Endodermal cell (in vitro differentiated cells): ENCODE measurements around the gene CDH13. TPM values are rescaled to one million over a fixed set of nuclear protein-coding genes. Genes with fewer than 3 reads are reported as not detected.

ENCODE experiments used
- DNase-seq: peaks from one replicate; pipeline ENCODE4 v3.0.0-alpha.2; 2017
- H3K27ac ChIP-seq: 2 replicates; pipeline ENCODE4 v1.5.1; 2013; ENCODE audit warnings: mild to moderate bottlenecking, low read depth, low read length, moderate library complexity
- H3K27me3 ChIP-seq: 2 replicates; pipeline ENCODE4 v1.6.1; 2013; ENCODE audit warnings: mild to moderate bottlenecking, low read length, moderate library complexity; ENCODE audit not compliant: insufficient read depth, control insufficient read depth, poor library complexity, severe bottlenecking
- H3K36me3 ChIP-seq: 2 replicates; pipeline ENCODE4 v1.7.0; 2013; ENCODE audit warnings: mild to moderate bottlenecking, low read length, moderate library complexity; ENCODE audit not compliant: control insufficient read depth, insufficient read depth
- H3K4me1 ChIP-seq: one replicate; pipeline ENCODE4 v1.7.0; 2013; ENCODE audit warnings: low read length; ENCODE audit not compliant: control insufficient read depth, insufficient read depth
- H3K4me3 ChIP-seq: 2 replicates; pipeline ENCODE4 v1.5.1; 2013; ENCODE audit warnings: mild to moderate bottlenecking, low read length, moderate library complexity
- H3K9ac ChIP-seq: 2 replicates; pipeline ENCODE4 v1.6.1; 2013; ENCODE audit warnings: mild to moderate bottlenecking, low read length, moderate library complexity; ENCODE audit not compliant: poor library complexity, severe bottlenecking; ENCODE audit errors: extremely low read depth
- H3K9me3 ChIP-seq: 2 replicates; pipeline ENCODE4 v1.6.1; 2013; ENCODE audit warnings: mild to moderate bottlenecking, low read length, moderate library complexity; ENCODE audit not compliant: control insufficient read depth
- H3K27ac Mint-ChIP-seq: 2 replicates; pipeline ENCODE4 v1.8.0; 2020; ENCODE audit warnings: mixed read lengths
- H3K27me3 Mint-ChIP-seq: 2 replicates; pipeline ENCODE4 v1.8.0; 2021; ENCODE audit warnings: mild to moderate bottlenecking, mixed read lengths; ENCODE audit not compliant: insufficient read depth
- H3K36me3 Mint-ChIP-seq: 2 replicates; pipeline ENCODE4 v1.8.0; 2020; ENCODE audit warnings: low read depth, mixed read lengths
- H3K4me1 Mint-ChIP-seq: 2 replicates; pipeline ENCODE4 v1.8.0; 2020; ENCODE audit warnings: mixed read lengths
- H3K4me3 Mint-ChIP-seq: 2 replicates; pipeline ENCODE4 v1.8.0; 2020; ENCODE audit warnings: mild to moderate bottlenecking, moderate library complexity, mixed read lengths
- H3K9me3 Mint-ChIP-seq: 2 replicates; pipeline ENCODE4 v1.8.0; 2020; ENCODE audit warnings: mild to moderate bottlenecking, mixed read lengths
- WGBS, 2 experiments: methylation state at CpG; one replicate each; pipeline versions ENCODE4 v1.1.5 to v1.1.7; 2013; ENCODE audit warnings: missing lambda C conversion rate in 2 of 2, mixed read lengths in 1 of 2; ENCODE audit not compliant: insufficient coverage in 1 of 2, insufficient read length in 1 of 2; 5-methylcytosine and 5-hydroxymethylcytosine counted together
- total RNA-seq, 2 donors: library from RNA; stranded (reverse); fragmentation: NEBNext Ultra II Directional in 1 of 2; extraction: Animal tissue kit (Norgen Biotek cat#: 25700) in 1 of 2; gene quantifications; 2 replicates in 1 of 2; 3 replicates in 1 of 2; pipeline ENCODE4 v1.2.1, GENCODE V29; 2021
- TF ChIP-seq, protein P1 (sequence below): fragments of 200-600 bp; sonication (generic); conservative IDR thresholded peaks from 2 replicates; pipeline ENCODE4 v1.5.0; 2021; ENCODE audit warnings: antibody characterized with exemption, mild to moderate bottlenecking

The CDH13 gene
- total RNA-seq, 2 donors from 2014 or later: 0.86 to 1.8 TPM

DNA sequence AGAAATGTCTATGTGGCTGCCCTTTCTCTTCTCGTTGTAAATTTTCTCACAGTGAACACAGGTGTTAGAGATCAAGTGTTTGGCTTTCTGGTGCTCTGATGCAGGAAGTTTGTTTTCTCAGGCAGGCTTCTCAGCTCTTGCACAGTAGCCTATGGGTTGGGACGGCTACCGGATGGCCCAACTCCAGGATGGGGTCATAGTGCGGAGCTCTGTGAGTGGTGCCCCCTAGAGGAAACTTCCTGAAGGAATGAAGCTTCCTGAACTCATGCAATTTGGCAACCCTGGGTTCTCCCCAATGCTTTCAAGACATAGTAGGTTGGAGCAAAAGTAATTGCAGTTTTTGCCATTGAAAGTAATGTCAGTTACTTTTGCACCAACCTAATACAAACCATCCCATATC, 773.5 kb downstream of the CDH13 start:
- 83 to 87% methylated on average over 1 to 4 of the region's 4 CpGs for WGBS, 2 experiments
- no peaks in the 10 kb centered on the region for H3K36me3 Mint-ChIP-seq
- TF ChIP-seq, protein P1, sequence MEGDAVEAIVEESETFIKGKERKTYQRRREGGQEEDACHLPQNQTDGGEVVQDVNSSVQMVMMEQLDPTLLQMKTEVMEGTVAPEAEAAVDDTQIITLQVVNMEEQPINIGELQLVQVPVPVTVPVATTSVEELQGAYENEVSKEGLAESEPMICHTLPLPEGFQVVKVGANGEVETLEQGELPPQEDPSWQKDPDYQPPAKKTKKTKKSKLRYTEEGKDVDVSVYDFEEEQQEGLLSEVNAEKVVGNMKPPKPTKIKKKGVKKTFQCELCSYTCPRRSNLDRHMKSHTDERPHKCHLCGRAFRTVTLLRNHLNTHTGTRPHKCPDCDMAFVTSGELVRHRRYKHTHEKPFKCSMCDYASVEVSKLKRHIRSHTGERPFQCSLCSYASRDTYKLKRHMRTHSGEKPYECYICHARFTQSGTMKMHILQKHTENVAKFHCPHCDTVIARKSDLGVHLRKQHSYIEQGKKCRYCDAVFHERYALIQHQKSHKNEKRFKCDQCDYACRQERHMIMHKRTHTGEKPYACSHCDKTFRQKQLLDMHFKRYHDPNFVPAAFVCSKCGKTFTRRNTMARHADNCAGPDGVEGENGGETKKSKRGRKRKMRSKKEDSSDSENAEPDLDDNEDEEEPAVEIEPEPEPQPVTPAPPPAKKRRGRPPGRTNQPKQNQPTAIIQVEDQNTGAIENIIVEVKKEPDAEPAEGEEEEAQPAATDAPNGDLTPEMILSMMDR: peak; percentile 77

DNA sequence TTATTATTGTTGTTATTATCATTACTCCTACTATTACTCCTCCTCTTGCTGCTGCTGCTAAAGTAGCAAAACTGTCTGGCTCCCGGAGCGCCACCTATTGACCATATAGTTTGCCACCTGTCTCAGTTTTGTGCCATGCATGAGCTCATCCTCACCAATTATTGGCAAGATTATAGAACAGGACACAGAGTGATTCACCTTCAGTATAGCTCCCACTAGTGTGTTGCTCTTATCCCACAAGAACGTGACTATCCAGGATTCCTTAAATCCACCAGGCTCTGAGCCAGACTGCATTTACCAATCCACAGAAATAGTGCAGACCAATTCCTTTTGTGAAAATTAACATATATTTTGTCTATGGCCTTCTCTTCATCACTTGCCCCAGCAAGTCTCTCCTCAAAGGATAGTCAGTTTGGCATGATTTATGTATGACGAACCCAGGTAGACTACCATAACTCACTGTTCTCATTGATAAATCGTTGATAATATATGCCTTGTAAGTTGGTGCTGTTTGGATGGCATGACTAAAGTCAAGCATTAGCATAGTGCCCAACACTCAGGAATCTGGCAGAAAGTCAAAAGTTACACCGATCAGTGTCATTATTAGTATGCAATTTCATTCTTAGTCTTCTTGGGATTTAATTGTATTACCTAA, 775.5 kb downstream of the CDH13 start:
- Mint-ChIP-seq H3K36me3 (no peaks in the 10 kb centered on the region), H3K27me3 (peaks cover 4% of the 10 kb centered on the region), H3K4me3 (no peak overlapping the region), H3K4me1 (peaks cover 10% of the 10 kb centered on the region), H3K27ac (no peak overlapping the region), H3K9me3 (no peaks in the 10 kb centered on the region)
- no peak overlapping the region for H3K9ac ChIP-seq
- WGBS, 2 experiments: 92 to 94% methylated on average over 2 to 6 of the region's 6 CpGs
- peaks cover 3% of the 10 kb centered on the region for H3K4me1 ChIP-seq
- H3K4me3 ChIP-seq: no peak overlapping the region
- H3K36me3 ChIP-seq: no peaks in the 10 kb centered on the region
- no peaks in the 10 kb centered on the region for H3K27me3 ChIP-seq
- DNase-seq: peak; percentile 58
- H3K9me3 ChIP-seq: no peaks in the 10 kb centered on the region
- H3K27ac ChIP-seq: no peak overlapping the region
- TF ChIP-seq, protein P1: peak; percentile 66

More for the DNA sequence above, 773.5 kb downstream of the CDH13 start:
- Mint-ChIP-seq H3K27me3 (peaks cover 14% of the 10 kb centered on the region), H3K4me3 (no peak overlapping the region), H3K9me3 (no peaks in the 10 kb centered on the region), H3K4me1 (peaks cover 9% of the 10 kb centered on the region), H3K27ac (no peak overlapping the region)
- Histone ChIP-seq H3K4me3 (no peak overlapping the region), H3K36me3 (no peaks in the 10 kb centered on the region), H3K4me1 (peaks cover 3% of the 10 kb centered on the region), H3K9me3 (no peaks in the 10 kb centered on the region), H3K9ac (no peak overlapping the region), H3K27ac (no peak overlapping the region), H3K27me3 (no peaks in the 10 kb centered on the region)
- peak; percentile 84 for DNase-seq

DNA sequence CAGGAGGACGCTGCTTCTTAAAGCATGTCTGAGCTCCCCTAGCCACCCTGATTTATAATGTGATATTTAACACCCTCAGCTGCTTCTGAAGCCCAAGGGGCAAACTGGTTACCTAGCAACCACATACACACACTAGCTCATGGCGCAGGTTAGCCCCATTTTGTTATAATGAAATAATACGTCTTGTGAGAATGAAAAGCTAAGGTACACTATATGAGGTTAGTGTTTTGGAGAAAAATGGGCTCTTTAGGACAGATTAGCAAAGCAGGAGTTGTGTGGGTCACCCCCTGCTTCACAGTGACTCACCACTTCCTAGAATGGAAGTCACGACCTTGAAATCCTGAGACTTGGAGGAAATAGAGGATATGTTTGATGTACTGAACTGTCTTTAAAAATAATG, 776.2 kb downstream of the CDH13 start:
- Histone ChIP-seq H3K9ac (no peak overlapping the region), H3K27ac (no peak overlapping the region)

More for the DNA sequence above, 776.2 kb downstream of the CDH13 start:
- H3K27me3 ChIP-seq: no peaks in the 10 kb centered on the region
- peaks cover 3% of the 10 kb centered on the region for H3K4me1 ChIP-seq
- WGBS, 2 experiments: 87 to 100% methylated on average over 1 to 4 of the region's 4 CpGs
- Mint-ChIP-seq H3K4me3 (no peak overlapping the region), H3K36me3 (no peaks in the 10 kb centered on the region), H3K9me3 (no peaks in the 10 kb centered on the region), H3K27ac (no peak overlapping the region), H3K4me1 (peaks cover 10% of the 10 kb centered on the region), H3K27me3 (no peaks in the 10 kb centered on the region)
- H3K4me3 ChIP-seq: no peak overlapping the region
- no peak for DNase-seq
- TF ChIP-seq, protein P1: no peak
- no peaks in the 10 kb centered on the region for H3K36me3 ChIP-seq
- H3K9me3 ChIP-seq: no peaks in the 10 kb centered on the region
